HG03565 (cell line): ENCODE results near the gene UTP3.
"Not testable (repeated sequence)": the region's sequence is repeated elsewhere in the genome, so short reads cannot be mapped to it uniquely, and the experiment has no call there.

Experiments used
- ATAC-seq: cut with Tn5 transposase; IDR thresholded peaks from one replicate; pipeline ENCODE4 v1.9.1; 2021; ENCODE audit warnings: mild to moderate bottlenecking, moderate library complexity; ENCODE audit not compliant: unreplicated experiment

Gene UTP3

GRCh38 chr4:70714079-70714887 lies 26.0 kb downstream of the UTP3 start:
- ATAC-seq, result peak; percentile 55

GRCh38 chr4:70715097-70715496 lies 26.8 kb downstream of the UTP3 start:
- ATAC-seq, result peak; percentile 9

- ATAC-seq, result no peak
Measured at GRCh38 chr4:70718811-70719604, 30.7 kb downstream of the UTP3 start.

GRCh38 chr4:70721747-70722146 lies 33.4 kb downstream of the UTP3 start, which contains the start of gene RUFY3:
Gene RUFY3 (plus strand): TSS chr4:70721964. CDS start chr4:70722574, 610 bp downstream.
- no peak for ATAC-seq

- no peak for ATAC-seq
Measured at GRCh38 chr4:70722199-70722791, 34.0 kb downstream of the UTP3 start.

- ATAC-seq, result no peak
Measured at GRCh38 chr4:70724463-70724862, 36.1 kb downstream of the UTP3 start.

- no peak for ATAC-seq
Measured at GRCh38 chr4:70725633-70726032, 37.3 kb downstream of the UTP3 start.

- not testable (repeated sequence) for ATAC-seq
Measured at GRCh38 chr4:70726515-70726914, 38.2 kb downstream of the UTP3 start.

- ATAC-seq, result no peak
Measured at GRCh38 chr4:70728091-70728490, 39.8 kb downstream of the UTP3 start.

GRCh38 chr4:70732878-70733277 lies 44.5 kb downstream of the UTP3 start:
- not testable (repeated sequence) for ATAC-seq

GRCh38 chr4:70734168-70734954 lies 46.0 kb downstream of the UTP3 start:
- ATAC-seq, result peak; percentile 91

- ATAC-seq, result no peak
Measured at GRCh38 chr4:70734971-70735370, 46.6 kb downstream of the UTP3 start.

GRCh38 chr4:70735915-70736314 lies 47.6 kb downstream of the UTP3 start:
- not testable (repeated sequence) for ATAC-seq

GRCh38 chr4:70737006-70737405 lies 48.7 kb downstream of the UTP3 start:
- no peak for ATAC-seq

- no peak for ATAC-seq
Measured at GRCh38 chr4:70737409-70737808, 49.1 kb downstream of the UTP3 start.

GRCh38 chr4:70739496-70740337 lies 51.4 kb downstream of the UTP3 start:
- no peak for ATAC-seq
